GM23248 (cell line): Measurements from ENCODE around the gene PANX3. TPM values are rescaled to one million over a fixed set of nuclear protein-coding genes. Genes with fewer than 3 reads are reported as not detected.

ENCODE experiments used
- DNase-seq: peaks from one replicate; pipeline ENCODE4 v3.0.0-alpha.2; 2015
- H2AFZ ChIP-seq: fragments of 200-600 bp; sonication (generic); 2 replicates; pipeline ENCODE4 v1.6.1; 2016; ENCODE audit warnings: antibody characterized with exemption
- H3F3A ChIP-seq: fragments of 200-600 bp; sonication (generic); 2 replicates; pipeline ENCODE4 v1.6.1; 2016; ENCODE audit warnings: mild to moderate bottlenecking, antibody characterized with exemption, mixed run types; ENCODE audit not compliant: insufficient read depth
- H3K27ac ChIP-seq: fragments of 200-600 bp; sonication (generic); 2 replicates; pipeline ENCODE4 v1.5.1; 2016; ENCODE audit warnings: mild to moderate bottlenecking
- H3K27me3 ChIP-seq: fragments of 200-600 bp; sonication (generic); replicated peaks from 2 replicates; pipeline ENCODE4 v1.6.1; 2016; ENCODE audit warnings: mild to moderate bottlenecking; ENCODE audit not compliant: insufficient read depth
- H3K36me3 ChIP-seq: fragments of 200-600 bp; sonication (generic); 2 replicates; pipeline ENCODE4 v1.6.1; 2016; ENCODE audit warnings: low read depth, mild to moderate bottlenecking
- H3K4me1 ChIP-seq: fragments of 200-600 bp; sonication (generic); 2 replicates; pipeline ENCODE4 v1.6.1; 2016; ENCODE audit warnings: mild to moderate bottlenecking; ENCODE audit not compliant: insufficient read depth
- H3K4me2 ChIP-seq: fragments of 200-600 bp; sonication (generic); one replicate; pipeline ENCODE4 v1.6.1; 2016; ENCODE audit warnings: mild to moderate bottlenecking; ENCODE audit not compliant: unreplicated experiment
- H3K4me3 ChIP-seq: fragments of 200-600 bp; sonication (generic); 2 replicates; pipeline ENCODE4 v1.5.1; 2016; ENCODE audit warnings: mild to moderate bottlenecking
- H3K79me2 ChIP-seq: fragments of 200-600 bp; sonication (generic); 2 replicates; pipeline ENCODE4 v1.6.1; 2016; ENCODE audit warnings: mild to moderate bottlenecking; ENCODE audit not compliant: insufficient read depth
- H3K9ac ChIP-seq: fragments of 200-600 bp; sonication (generic); 2 replicates; pipeline ENCODE4 v1.6.1; 2016; ENCODE audit warnings: mild to moderate bottlenecking
- H3K9me2 ChIP-seq: fragments of 200-600 bp; sonication (generic); 2 replicates; pipeline ENCODE4 v1.6.1; 2016; ENCODE audit warnings: mixed run types, mild to moderate bottlenecking, moderate library complexity; ENCODE audit not compliant: insufficient read depth
- H3K9me3 ChIP-seq: fragments of 200-600 bp; sonication (generic); one replicate; pipeline ENCODE4 v1.6.1; 2017; ENCODE audit warnings: low read depth
- H4K20me1 ChIP-seq: fragments of 200-600 bp; sonication (generic); 2 replicates; pipeline ENCODE4 v1.6.0; 2016; ENCODE audit not compliant: insufficient read depth
- EZH2 ChIP-seq: fragments of 200-600 bp; sonication (generic); IDR thresholded peaks from 2 replicates; pipeline ENCODE4 v1.6.1; 2018; ENCODE audit warnings: antibody characterized with exemption, mild to moderate bottlenecking; ENCODE audit not compliant: insufficient read depth, poor library complexity, severe bottlenecking
- EZH2phosphoT487 ChIP-seq: fragments of 200-600 bp; sonication (generic); IDR thresholded peaks from 2 replicates; pipeline ENCODE4 v1.6.1; 2018; ENCODE audit warnings: antibody characterized with exemption, moderate library complexity, mild to moderate bottlenecking, low read depth; ENCODE audit not compliant: insufficient read depth
- WGBS, 2 experiments: methylation state at CpG; one replicate each; pipeline ENCODE4 v1.1.6; 2015 to 2017; ENCODE audit warnings: low lambda C conversion rate in 2 of 2, low coverage in 1 of 2; ENCODE audit errors: missing lambda C conversion rate in 2 of 2; 5-methylcytosine and 5-hydroxymethylcytosine counted together
- in situ Hi-C: fragments of 300-500 bp; cut with MboI; formaldehyde crosslinking; loops from 2 replicates; pipeline ENCODE4 v1.15.0; 2020
- polyA plus RNA-seq: library from polyadenylated mRNA; unstranded; fragments of >200 nt; fragmentation: Nextera tagmentation; extraction: Ambion mirVana; gene quantifications from 2 replicates; pipeline ENCODE4 v1.2.1, GENCODE V29; 2016
- total RNA-seq: library from RNA; depleted of rRNA; stranded (reverse); fragments of >200 nt; shearing (Covaris generic); gene quantifications from 2 replicates; pipeline ENCODE4 v1.2.3, GENCODE V29; 2014

Gene PANX3
- total and polyA plus RNA-seq, 2 experiments from 2014 or later = not detected

- Histone ChIP-seq H3K4me1 (no peaks in the 10 kb centered on the region), H2AFZ (no peak overlapping the region), H3K9me3 (no peaks in the 10 kb centered on the region), H3K9me2 (no peaks in the 10 kb centered on the region), H3K79me2 (no peaks in the 10 kb centered on the region), H3K4me3 (no peak overlapping the region), H3K4me2 (no peak overlapping the region), H3K27ac (no peak overlapping the region), H3K27me3 (peaks cover 22% of the 10 kb centered on the region), H3K36me3 (no peaks in the 10 kb centered on the region), H3K9ac (no peak overlapping the region), H3F3A (no peaks in the 10 kb centered on the region), H4K20me1 (no peaks in the 10 kb centered on the region)
- TF ChIP-seq EZH2phosphoT487 = no peak
- TF ChIP-seq EZH2 = no peak
- DNase-seq = no peak
- in situ Hi-C loops = loop anchor here (25.0 kb wide), 1 partner anchor 516 kb away; no protein-coding TSS in a partner anchor
- WGBS, 2 experiments = 38 to 46% methylated on average over 4 of the region's 4 CpGs
These were observed 32.5 kb upstream of the PANX3 start for GRCh38 chr11:124578761-124579160.

- no peaks in the 10 kb centered on the region for H3K9me2 ChIP-seq
- no peak for TF ChIP-seq EZH2
- H3K9ac ChIP-seq = no peak overlapping the region
- no peaks in the 10 kb centered on the region for H3K9me3 ChIP-seq
- H3K27ac ChIP-seq = no peak overlapping the region
- no peaks in the 10 kb centered on the region for H3F3A ChIP-seq
- no peaks in the 10 kb centered on the region for H4K20me1 ChIP-seq
- no peak overlapping the region for H3K4me2 ChIP-seq
- no peak overlapping the region for H2AFZ ChIP-seq
- DNase-seq = no peak
- H3K4me1 ChIP-seq = no peaks in the 10 kb centered on the region
- in situ Hi-C loops = loop anchor here (10.0 to 25.0 kb wide), 2 partner anchors 167 to 520 kb away; no protein-coding TSS in a partner anchor
- H3K4me3 ChIP-seq = no peak overlapping the region
- no peaks in the 10 kb centered on the region for H3K36me3 ChIP-seq
- 39 to 52% methylated on average over 6 of the region's 6 CpGs for WGBS, 2 experiments
- H3K27me3 ChIP-seq = peaks cover 24% of the 10 kb centered on the region
- H3K79me2 ChIP-seq = no peaks in the 10 kb centered on the region
These were observed 29.4 kb upstream of the PANX3 start for GRCh38 chr11:124581817-124582216.

DNA sequence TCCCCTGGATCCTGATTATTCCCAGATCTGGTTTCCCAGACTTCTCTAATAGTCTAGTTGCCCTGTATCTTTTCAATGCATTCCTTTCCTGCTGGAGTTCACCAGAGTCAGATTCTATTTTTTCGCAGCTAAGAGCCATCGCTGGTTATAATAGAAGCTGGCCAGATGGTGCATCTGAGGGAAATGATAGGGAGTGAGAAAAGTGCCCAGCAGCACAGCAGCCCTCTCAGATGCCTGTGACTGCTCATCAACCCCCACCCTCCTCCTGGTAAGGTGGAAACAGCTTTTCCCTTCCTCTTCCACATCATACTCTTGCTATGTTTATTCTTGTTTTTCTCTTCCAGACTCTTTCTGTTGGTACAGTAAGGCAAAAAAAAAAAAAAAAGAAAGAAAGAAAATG, 28.7 kb upstream of the PANX3 start:
- no peak overlapping the region for H2AFZ ChIP-seq
- H3F3A ChIP-seq = no peaks in the 10 kb centered on the region
- no peaks in the 10 kb centered on the region for H3K4me1 ChIP-seq
- no peak overlapping the region for H3K4me3 ChIP-seq
- H3K27me3 ChIP-seq = peaks cover 30% of the 10 kb centered on the region
- no peak overlapping the region for H3K27ac ChIP-seq
- TF ChIP-seq EZH2phosphoT487 (no peak), EZH2 (no peak)
- WGBS, 2 experiments = 7 to 12% methylated on average over 2 of the region's 2 CpGs
- in situ Hi-C loops = loop anchor here (10.0 to 25.0 kb wide), 2 partner anchors 168 to 520 kb away; no protein-coding TSS in a partner anchor
- H4K20me1 ChIP-seq = no peaks in the 10 kb centered on the region
- no peaks in the 10 kb centered on the region for H3K79me2 ChIP-seq
- H3K4me2 ChIP-seq = no peak overlapping the region
- DNase-seq = no peak
- no peak overlapping the region for H3K9ac ChIP-seq
- no peaks in the 10 kb centered on the region for H3K9me3 ChIP-seq
- no peaks in the 10 kb centered on the region for H3K36me3 ChIP-seq
- H3K9me2 ChIP-seq = no peaks in the 10 kb centered on the region

DNA sequence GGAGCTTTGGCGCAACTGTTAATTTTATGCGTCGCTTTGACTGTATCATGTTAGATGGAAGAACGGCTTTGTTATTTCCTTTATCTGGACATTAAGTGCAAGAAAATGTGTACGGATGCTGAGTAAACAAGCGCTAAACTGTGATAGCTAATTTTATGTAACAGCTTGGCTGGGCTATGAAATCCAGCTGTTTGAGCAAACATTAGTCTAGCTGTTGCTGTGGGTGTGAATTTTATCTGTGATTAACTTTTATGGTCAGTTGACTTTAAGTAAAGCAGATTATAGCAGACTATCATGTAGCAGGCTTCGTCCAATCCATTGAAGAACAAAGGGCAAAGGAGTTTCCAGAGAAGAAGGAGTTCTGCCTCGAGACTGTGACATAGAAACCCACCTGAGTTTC, 27.4 kb upstream of the PANX3 start:
- H3K9me2 ChIP-seq = no peaks in the 10 kb centered on the region
- 69% methylated on average over 8 of the region's 8 CpGs for WGBS, 2 experiments
- no peak for DNase-seq
- TF ChIP-seq EZH2 (no peak), EZH2phosphoT487 (no peak)
- H3K9ac ChIP-seq = no peak overlapping the region
- peaks cover 37% of the 10 kb centered on the region for H3K27me3 ChIP-seq
- H3K4me3 ChIP-seq = no peak overlapping the region
- H3K79me2 ChIP-seq = no peaks in the 10 kb centered on the region
- H3K9me3 ChIP-seq = no peaks in the 10 kb centered on the region
- in situ Hi-C loops = loop anchor here (10.0 to 25.0 kb wide), 2 partner anchors 169 to 521 kb away; no protein-coding TSS in a partner anchor
- no peaks in the 10 kb centered on the region for H3K4me1 ChIP-seq
- no peak overlapping the region for H3K27ac ChIP-seq
- no peaks in the 10 kb centered on the region for H4K20me1 ChIP-seq
- H3F3A ChIP-seq = no peaks in the 10 kb centered on the region
- H3K36me3 ChIP-seq = no peaks in the 10 kb centered on the region
- no peak overlapping the region for H2AFZ ChIP-seq
- no peak overlapping the region for H3K4me2 ChIP-seq
